ENCODE measurements around the gene ZBTB7B.

ZBTB7B gene

DNA sequence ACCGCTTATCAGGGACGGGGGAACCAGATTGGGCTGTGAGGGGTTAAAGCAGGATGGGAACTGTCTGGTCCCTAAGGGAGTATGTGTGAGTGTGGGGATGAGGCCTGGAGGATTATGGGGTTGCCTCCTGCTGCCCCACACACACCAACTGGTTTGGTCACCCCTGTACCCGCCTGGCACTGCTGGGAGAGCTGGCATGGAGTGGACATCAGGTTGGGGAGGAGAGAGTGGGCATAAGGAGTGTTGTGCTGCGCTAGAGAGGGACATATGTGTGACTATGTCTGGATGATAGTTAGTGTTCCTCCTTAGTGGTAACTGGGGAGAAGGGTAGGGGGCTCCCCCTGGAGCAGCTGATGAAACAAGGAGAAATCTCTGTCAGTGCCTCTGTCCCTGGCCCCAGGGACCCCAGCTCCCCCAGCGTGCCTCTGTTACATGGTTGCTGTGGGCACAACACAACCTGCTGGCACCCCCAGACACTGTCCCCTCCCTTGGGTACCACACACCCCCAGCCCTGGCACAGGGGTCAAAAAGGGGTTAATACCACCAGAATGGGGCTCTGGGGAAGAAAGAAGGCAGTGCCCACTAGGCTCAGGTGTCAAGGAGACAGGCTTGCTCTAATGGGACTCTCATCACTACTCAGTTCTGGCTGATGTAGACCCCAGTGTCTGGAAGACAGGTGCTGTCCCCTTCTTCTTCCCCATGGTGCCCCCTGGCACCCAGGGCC, 1.9 kb downstream of the ZBTB7B start (continued):
- TF ChIP-seq, protein P1, sequence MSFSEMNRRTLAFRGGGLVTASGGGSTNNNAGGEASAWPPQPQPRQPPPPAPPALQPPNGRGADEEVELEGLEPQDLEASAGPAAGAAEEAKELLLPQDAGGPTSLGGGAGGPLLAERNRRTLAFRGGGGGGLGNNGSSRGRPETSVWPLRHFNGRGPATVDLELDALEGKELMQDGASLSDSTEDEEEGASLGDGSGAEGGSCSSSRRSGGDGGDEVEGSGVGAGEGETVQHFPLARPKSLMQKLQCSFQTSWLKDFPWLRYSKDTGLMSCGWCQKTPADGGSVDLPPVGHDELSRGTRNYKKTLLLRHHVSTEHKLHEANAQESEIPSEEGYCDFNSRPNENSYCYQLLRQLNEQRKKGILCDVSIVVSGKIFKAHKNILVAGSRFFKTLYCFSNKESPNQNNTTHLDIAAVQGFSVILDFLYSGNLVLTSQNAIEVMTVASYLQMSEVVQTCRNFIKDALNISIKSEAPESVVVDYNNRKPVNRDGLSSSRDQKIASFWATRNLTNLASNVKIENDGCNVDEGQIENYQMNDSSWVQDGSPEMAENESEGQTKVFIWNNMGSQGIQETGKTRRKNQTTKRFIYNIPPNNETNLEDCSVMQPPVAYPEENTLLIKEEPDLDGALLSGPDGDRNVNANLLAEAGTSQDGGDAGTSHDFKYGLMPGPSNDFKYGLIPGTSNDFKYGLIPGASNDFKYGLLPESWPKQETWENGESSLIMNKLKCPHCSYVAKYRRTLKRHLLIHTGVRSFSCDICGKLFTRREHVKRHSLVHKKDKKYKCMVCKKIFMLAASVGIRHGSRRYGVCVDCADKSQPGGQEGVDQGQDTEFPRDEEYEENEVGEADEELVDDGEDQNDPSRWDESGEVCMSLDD (tag by site-specific recombination; IDR thresholded peaks at IDR 0.05) = 0 out of 2 replicates have a peak, but pooled peaks have one; percentile 47

DNA sequence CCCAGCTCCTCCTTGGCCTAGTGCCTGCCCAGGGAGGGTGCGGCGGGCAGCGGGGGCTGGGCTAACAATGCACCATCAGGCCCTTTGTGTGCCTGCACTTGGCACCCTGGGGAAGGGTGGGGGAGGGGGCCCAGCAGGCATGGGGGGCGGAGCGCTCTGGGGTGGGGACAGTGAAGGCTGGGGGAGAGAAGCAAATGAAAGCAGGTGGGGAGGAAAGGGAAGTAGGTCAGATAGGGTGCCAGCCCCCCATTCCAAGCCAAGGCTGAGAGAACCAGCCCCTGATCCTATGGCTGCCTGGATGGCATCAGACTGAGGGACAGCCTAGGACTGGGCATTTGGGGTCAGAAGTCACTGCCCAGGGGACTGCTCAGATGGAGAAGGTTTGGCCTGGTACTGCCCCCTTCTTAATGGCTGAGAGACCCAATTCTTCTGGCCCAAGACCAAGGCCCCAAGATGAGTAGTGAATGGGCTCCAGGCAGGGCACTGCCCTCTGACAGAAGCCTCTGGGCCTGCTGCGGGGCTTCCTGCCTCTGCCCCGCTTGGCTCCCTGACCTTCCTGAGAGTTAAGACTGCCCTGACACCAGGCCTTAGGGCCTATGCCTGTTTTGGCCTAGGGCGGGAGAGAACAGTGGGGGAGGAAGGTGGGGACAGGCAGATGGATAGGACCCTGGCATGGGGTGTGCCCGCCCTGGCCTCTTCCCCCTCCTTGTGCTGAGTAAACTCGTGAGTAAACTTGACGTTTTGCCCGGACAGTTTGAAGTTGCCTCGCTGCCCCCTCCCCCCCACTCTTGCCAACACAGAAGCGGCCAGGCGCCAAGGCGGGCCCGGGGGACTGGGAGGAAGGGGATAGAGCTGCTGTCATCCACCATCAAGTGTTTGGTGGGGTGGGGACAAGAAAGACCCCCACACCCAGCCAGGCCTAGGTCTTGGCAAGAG, 2.7 kb downstream of the ZBTB7B start:
- POLR2A ChIA-PET = interaction anchor here (1.5 to 2.1 kb wide), 2 partner anchors 12 to 22 kb away, joined by 7 to 9 read pairs; partner anchors contain the start of gene FLAD1

DNA sequence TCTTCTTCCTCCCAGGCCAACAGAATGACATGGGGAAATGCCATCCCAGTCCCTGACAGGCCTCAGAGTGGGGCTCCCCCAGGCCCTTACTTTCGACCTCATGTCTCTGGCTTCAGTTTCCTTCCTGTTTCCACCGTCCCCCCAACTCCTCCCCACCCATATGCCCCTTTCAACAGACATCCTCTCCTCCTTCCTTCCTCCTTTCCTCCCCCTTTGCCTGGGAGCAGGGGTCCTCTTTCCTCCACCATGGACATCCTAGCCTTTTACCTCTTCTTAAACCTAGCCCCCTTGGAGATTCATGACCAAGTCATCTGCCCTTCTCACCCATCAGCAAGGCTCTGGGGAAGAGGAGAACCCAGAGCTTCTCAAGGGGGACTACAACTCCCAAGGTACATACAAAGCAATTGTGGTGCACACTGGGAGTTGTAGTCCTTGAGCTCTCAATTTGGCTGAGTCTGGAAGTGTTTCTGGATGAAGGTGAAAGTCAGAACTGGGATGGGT, 4.0 kb downstream of the ZBTB7B start:
- H3K4me3 ChIP-seq (ENCODE audit: low read depth, low read length) = no peak overlapping the region
- peaks cover 0 to 2% of the 10 kb centered on the region in 2 experiments; a peak in 1 of 3 replicates for H3K36me3 ChIP-seq (ENCODE audit: control insufficient read depth in 2 of 2, insufficient read depth in 1 of 2, low read length in 2 of 2)
- H3K27ac ChIP-seq (ENCODE audit: extremely low read depth, low read depth, low read length) = peak overlapping the region; percentile 41; the same call in 1 of the 2 replicates
- peaks cover 8% of the 10 kb centered on the region for H3K4me1 ChIP-seq (ENCODE audit: control insufficient read depth, insufficient read depth, low read length)
- no peaks in the 10 kb centered on the region for H3K9me3 ChIP-seq (ENCODE audit: control insufficient read depth, insufficient read depth, low read depth, low read length)
- CTCF ChIA-PET = interaction anchor here (0.9 to 3.5 kb wide), 2 partner anchors 11 kb away, joined by 3 to 30 read pairs; no protein-coding TSS in a partner anchor
- POLR2A ChIA-PET = interaction anchor here (1.5 kb wide), 1 partner anchor 10 kb away, joined by 7 read pairs; no protein-coding TSS in a partner anchor
- TF ChIP-seq KLF10 (tag by site-specific recombination; IDR thresholded peaks at IDR 0.05) (no peak), ZXDB (tag by site-specific recombination; IDR thresholded peaks at IDR 0.05) (no peak), OSR2 (tag by site-specific recombination; IDR thresholded peaks at IDR 0.05) (no peak), BCL11B (tag by site-specific recombination; IDR thresholded peaks at IDR 0.05; ENCODE audit: low read depth) (peak; percentile 67), ZSCAN23 (tag by site-specific recombination; IDR thresholded peaks at IDR 0.05) (no peak)
- TF ChIP-seq, protein P2, sequence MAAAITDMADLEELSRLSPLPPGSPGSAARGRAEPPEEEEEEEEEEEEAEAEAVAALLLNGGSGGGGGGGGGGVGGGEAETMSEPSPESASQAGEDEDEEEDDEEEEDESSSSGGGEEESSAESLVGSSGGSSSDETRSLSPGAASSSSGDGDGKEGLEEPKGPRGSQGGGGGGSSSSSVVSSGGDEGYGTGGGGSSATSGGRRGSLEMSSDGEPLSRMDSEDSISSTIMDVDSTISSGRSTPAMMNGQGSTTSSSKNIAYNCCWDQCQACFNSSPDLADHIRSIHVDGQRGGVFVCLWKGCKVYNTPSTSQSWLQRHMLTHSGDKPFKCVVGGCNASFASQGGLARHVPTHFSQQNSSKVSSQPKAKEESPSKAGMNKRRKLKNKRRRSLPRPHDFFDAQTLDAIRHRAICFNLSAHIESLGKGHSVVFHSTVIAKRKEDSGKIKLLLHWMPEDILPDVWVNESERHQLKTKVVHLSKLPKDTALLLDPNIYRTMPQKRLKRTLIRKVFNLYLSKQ (tag by site-specific recombination; IDR thresholded peaks at IDR 0.05; ENCODE audit: borderline replicate concordance) = no peak
- TF ChIP-seq, protein P3, sequence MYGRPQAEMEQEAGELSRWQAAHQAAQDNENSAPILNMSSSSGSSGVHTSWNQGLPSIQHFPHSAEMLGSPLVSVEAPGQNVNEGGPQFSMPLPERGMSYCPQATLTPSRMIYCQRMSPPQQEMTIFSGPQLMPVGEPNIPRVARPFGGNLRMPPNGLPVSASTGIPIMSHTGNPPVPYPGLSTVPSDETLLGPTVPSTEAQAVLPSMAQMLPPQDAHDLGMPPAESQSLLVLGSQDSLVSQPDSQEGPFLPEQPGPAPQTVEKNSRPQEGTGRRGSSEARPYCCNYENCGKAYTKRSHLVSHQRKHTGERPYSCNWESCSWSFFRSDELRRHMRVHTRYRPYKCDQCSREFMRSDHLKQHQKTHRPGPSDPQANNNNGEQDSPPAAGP (tag by site-specific recombination; IDR thresholded peaks at IDR 0.05) = 0 out of 2 replicates have a peak, but pooled peaks have one; percentile 22
- TF ChIP-seq, protein P4, sequence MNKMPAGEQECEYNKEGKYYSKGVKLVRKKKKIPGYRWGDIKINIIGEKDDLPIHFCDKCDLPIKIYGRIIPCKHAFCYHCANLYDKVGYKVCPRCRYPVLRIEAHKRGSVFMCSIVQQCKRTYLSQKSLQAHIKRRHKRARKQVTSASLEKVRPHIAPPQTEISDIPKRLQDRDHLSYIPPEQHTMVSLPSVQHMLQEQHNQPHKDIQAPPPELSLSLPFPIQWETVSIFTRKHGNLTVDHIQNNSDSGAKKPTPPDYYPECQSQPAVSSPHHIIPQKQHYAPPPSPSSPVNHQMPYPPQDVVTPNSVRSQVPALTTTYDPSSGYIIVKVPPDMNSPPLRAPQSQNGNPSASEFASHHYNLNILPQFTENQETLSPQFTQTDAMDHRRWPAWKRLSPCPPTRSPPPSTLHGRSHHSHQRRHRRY (tag by site-specific recombination; IDR thresholded peaks at IDR 0.05) = no peak
- TF ChIP-seq, protein P5, sequence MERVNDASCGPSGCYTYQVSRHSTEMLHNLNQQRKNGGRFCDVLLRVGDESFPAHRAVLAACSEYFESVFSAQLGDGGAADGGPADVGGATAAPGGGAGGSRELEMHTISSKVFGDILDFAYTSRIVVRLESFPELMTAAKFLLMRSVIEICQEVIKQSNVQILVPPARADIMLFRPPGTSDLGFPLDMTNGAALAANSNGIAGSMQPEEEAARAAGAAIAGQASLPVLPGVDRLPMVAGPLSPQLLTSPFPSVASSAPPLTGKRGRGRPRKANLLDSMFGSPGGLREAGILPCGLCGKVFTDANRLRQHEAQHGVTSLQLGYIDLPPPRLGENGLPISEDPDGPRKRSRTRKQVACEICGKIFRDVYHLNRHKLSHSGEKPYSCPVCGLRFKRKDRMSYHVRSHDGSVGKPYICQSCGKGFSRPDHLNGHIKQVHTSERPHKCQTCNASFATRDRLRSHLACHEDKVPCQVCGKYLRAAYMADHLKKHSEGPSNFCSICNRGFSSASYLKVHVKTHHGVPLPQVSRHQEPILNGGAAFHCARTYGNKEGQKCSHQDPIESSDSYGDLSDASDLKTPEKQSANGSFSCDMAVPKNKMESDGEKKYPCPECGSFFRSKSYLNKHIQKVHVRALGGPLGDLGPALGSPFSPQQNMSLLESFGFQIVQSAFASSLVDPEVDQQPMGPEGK (tag by site-specific recombination; IDR thresholded peaks at IDR 0.05) = 0 out of 2 replicates have a peak, but pooled peaks have one; percentile 41

More for the DNA sequence above, 2.7 kb downstream of the ZBTB7B start:
- TF ChIP-seq BCL11B (tag by site-specific recombination; IDR thresholded peaks at IDR 0.05; ENCODE audit: low read depth) = 0 out of 2 replicates have a peak, but pooled peaks have one; percentile 60
- TF ChIP-seq KLF1 (tag by site-specific recombination; IDR thresholded peaks at IDR 0.05) = 0 out of 2 replicates have a peak, but pooled peaks have one; percentile 10
- TF ChIP-seq, protein P6, sequence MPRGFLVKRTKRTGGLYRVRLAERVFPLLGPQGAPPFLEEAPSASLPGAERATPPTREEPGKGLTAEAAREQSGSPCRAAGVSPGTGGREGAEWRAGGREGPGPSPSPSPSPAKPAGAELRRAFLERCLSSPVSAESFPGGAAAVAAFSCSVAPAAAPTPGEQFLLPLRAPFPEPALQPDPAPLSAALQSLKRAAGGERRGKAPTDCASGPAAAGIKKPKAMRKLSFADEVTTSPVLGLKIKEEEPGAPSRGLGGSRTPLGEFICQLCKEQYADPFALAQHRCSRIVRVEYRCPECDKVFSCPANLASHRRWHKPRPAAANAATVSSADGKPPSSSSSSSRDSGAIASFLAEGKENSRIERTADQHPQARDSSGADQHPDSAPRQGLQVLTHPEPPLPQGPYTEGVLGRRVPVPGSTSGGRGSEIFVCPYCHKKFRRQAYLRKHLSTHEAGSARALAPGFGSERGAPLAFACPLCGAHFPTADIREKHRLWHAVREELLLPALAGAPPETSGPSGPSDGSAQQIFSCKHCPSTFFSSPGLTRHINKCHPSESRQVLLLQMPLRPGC (tag by site-specific recombination; IDR thresholded peaks at IDR 0.05) = no peak
- TF ChIP-seq, protein P7, sequence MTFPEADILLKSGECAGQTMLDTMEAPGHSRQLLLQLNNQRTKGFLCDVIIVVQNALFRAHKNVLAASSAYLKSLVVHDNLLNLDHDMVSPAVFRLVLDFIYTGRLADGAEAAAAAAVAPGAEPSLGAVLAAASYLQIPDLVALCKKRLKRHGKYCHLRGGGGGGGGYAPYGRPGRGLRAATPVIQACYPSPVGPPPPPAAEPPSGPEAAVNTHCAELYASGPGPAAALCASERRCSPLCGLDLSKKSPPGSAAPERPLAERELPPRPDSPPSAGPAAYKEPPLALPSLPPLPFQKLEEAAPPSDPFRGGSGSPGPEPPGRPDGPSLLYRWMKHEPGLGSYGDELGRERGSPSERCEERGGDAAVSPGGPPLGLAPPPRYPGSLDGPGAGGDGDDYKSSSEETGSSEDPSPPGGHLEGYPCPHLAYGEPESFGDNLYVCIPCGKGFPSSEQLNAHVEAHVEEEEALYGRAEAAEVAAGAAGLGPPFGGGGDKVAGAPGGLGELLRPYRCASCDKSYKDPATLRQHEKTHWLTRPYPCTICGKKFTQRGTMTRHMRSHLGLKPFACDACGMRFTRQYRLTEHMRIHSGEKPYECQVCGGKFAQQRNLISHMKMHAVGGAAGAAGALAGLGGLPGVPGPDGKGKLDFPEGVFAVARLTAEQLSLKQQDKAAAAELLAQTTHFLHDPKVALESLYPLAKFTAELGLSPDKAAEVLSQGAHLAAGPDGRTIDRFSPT (tag by site-specific recombination; IDR thresholded peaks at IDR 0.05) = peak; percentile 32; the same call in 1 of the 2 replicates
- Histone ChIP-seq H3K36me3 (ENCODE audit: control insufficient read depth in 2 of 2, insufficient read depth in 1 of 2, low read length in 2 of 2) (no peaks in the 10 kb centered on the region), H3K9me3 (ENCODE audit: control insufficient read depth, insufficient read depth, low read depth, low read length) (no peaks in the 10 kb centered on the region), H3K27ac (ENCODE audit: extremely low read depth, low read depth, low read length) (peak overlapping the region; percentile 87; the same call in 1 of the 2 replicates), H3K4me1 (ENCODE audit: control insufficient read depth, insufficient read depth, low read length) (peaks cover 6% of the 10 kb centered on the region), H3K4me3 (ENCODE audit: low read depth, low read length) (no peak overlapping the region)
- CTCF ChIA-PET = interaction anchor here (1.2 to 3.5 kb wide), 3 partner anchors 12 to 80 kb away, joined by 3 to 30 read pairs (median 11); no protein-coding TSS in a partner anchor

Measured in HEK293 (cell line).